GM12874 (cell line): Measurements from ENCODE around the gene EPS8L2.

Experiments used
- TF ChIP-seq, protein P1 (sequence below): IDR thresholded peaks from 2 replicates; pipeline ENCODE4 v1.5.1; 2011; ENCODE audit warnings: low read depth, mild to moderate bottlenecking, control low read depth, low read length, moderate library complexity; ENCODE audit not compliant: insufficient read depth

The EPS8L2 gene

DNA sequence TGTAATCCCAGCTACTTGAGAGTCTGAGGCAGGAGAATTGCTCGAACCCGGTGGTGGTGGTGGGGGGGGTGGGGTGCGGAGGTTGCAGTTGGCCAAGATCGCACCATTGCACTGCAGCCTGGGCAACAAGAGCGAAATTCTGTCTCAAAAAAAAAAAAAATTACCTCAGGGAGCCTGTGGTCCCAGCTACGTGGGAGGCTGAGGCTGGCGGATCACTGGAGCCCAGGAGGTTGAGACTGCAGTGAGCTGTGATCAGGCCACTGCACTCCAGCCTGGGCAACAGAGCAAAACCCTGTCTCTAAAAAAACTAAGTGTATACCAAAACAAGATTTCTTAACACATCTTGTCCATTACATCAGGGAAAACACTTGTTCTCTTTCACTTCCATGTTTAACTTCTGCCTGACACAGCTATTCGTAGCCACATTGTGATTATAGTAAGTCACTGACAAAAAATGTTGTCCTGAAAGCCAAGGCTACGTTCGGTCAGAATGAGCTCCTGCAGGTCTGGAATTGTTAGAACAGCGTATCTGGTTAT lies 9.0 kb upstream of the EPS8L2 start:
- TF ChIP-seq, protein P1, sequence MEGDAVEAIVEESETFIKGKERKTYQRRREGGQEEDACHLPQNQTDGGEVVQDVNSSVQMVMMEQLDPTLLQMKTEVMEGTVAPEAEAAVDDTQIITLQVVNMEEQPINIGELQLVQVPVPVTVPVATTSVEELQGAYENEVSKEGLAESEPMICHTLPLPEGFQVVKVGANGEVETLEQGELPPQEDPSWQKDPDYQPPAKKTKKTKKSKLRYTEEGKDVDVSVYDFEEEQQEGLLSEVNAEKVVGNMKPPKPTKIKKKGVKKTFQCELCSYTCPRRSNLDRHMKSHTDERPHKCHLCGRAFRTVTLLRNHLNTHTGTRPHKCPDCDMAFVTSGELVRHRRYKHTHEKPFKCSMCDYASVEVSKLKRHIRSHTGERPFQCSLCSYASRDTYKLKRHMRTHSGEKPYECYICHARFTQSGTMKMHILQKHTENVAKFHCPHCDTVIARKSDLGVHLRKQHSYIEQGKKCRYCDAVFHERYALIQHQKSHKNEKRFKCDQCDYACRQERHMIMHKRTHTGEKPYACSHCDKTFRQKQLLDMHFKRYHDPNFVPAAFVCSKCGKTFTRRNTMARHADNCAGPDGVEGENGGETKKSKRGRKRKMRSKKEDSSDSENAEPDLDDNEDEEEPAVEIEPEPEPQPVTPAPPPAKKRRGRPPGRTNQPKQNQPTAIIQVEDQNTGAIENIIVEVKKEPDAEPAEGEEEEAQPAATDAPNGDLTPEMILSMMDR = no peak

DNA sequence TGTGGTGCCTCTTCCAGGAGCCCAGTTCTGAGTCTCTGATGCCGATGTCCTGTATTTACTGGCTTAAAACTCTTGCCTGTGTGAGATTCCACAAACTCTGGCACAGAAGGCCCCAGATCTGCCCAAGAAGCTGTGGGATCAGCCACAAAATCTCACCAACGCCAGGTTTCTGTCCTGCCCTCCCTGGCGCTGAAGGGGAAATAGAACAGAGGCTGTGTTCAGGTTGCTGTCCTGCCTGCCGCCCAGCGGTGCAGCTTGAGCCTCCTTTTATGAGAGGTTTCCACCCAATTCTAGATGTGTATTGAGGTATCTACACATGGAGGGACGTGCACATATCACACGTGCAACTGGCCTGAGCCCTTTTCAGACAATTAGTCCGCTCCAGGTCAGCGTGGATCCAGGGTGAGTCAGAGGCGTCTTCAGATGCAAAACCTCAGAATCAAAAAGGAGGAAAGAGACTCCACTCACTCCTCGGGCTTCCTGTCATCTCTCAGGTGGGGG lies 8.2 kb upstream of the EPS8L2 start:
- TF ChIP-seq, protein P1 = no peak

DNA sequence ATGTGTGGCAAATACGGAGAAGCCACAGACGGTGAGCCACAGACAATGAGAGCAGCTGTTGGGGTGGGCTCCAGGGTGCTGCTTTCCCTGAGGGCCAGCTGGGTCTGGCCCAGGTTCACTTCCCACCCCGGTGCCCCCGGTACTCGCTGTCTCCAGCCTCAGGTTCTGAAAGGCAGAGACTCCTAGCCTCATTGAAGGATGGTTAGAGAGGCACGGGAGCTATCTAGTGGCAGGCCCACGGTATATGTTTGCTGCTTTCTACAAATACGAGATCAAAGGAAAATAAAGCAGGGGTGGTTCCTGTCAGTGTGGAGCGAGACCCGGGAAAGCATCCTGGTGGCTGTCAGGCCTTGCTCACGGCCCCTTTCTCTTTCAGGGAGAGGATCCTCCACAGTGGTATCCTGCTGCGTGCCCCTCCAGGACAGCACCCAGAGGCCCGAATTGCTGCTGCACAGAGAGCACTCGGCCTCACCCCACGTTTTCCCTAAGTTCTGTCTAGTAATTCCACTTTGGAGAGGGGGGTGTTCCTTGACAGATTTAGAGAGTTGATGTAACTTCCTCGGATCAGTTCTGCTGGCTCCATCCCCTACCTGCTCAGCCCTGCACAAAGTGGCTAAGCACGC lies 7.4 kb upstream of the EPS8L2 start:
- TF ChIP-seq, protein P1 = no peak

DNA sequence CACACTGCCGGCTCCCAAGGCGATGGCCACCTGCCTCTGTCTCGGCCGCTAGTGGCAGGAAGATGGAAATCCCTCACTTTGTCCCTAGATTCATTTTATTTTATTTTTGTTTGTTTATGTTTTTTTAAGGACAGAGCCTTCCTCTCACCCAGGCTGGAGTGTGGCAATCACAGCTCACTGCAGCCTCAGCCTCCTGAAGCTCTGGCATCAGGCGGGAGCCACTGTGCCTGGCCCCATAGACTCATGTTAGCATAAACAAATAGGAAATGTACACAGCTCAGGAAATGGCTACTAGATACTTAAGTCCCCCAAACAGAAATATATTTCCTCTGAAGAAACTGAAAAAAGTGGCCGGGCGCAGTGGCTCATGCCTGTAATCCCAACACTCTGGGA lies 6.9 kb upstream of the EPS8L2 start:
- TF ChIP-seq, protein P1 = no peak

DNA sequence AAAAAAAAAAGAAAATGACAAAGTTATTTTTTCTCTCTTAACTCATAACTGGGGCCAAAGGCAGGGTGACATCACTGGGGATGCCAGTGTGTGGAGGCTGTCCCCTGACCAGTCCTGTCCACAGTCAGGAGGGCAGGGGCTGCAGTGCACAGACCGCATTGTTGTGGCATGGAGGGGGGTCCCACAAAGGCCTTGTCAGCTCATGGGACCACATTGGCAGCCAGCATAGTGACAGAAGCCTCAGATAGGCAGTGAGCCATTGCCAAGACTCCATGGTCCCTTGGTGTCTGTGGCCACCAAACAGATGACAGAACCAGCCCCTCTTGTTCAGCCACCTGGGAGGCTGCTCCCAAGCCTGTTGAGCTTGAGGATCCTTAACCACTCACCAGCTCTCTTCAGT lies 6.3 kb upstream of the EPS8L2 start:
- TF ChIP-seq, protein P1 = no peak

DNA sequence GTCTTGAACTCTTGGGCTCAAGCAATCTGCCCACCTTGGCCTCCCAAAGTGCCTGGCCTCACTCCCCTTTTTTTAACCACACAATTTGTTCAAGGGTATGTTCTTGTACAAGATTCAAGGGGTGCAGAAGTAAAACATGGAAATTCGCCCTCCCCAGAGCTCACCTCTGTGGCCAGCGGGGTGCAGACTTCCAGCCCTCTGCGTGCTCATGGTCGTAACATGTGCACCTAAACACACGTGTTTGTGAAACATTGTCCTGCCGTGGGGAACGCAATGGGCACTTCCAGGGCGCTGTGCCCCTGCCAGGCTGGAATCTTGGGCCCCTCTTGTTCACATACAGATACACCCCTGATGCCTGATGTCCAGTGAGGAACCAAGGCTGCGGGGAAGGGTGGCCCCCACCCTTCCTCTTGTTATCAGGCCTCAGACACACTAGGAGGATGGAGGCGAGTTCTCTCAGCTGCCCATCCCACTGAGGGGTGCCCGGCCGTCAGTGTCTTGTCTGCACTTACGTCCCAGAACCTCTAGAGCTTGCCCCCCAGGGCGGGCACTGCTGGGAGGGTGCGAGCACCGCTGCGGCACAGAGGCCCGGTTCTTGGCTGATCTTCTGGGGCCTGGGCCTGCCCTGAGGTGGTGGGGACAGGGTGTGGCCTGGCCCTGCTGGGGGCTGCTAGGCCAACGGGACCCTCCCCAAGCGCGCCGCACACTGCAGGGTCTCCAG lies 4.1 kb upstream of the EPS8L2 start:
- TF ChIP-seq, protein P1 = no peak
